Fibroblast of the conjunctiva (primary cell): ENCODE measurements around the gene ELAVL1.

Experiments
- DNase-seq: peaks from one replicate; pipeline ENCODE4 v3.0.0-alpha.2; 2010; ENCODE audit warnings: low read depth

ELAVL1 gene

DNA sequence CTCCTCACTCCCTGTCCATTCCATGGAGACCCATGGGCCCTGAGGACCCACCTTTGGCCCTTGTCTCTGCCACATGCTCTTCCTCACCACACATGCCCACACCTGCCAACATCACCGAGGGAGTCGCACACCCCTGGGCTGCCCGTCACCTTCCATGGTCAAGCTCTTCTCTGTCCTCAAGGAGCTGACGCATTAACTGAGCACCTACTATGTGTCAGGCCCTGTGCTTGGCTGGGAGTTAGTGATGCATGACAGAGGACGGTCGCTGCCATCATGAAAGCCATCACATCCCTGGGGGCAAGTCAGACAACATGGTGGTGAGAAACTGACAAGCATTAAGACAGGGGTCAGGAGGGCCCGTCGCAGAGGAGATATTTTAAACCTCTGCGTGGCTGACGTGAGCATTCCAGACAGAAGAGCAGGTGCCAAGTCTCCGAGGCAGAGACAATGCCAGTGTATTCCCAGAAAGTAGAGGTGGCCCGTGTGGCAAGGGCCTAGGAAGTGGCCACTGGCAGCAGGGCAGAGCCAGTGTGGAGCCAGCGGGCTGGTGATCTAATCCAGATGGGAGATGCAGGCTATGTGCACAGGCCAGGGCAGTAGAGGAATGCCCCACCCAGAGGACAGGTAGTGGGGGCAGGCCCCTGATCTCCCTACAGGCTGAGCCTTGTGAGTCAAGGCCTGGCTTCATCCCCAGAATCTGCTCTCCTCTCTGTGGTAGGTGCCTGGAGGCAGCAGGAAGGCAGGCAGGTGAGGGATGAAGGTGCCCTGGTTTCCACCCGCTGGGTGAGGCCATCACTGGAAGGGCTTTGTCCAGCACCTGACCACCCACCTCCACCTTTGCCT is 21.2 kb downstream of the ELAVL1 start:
- no peak for DNase-seq

DNA sequence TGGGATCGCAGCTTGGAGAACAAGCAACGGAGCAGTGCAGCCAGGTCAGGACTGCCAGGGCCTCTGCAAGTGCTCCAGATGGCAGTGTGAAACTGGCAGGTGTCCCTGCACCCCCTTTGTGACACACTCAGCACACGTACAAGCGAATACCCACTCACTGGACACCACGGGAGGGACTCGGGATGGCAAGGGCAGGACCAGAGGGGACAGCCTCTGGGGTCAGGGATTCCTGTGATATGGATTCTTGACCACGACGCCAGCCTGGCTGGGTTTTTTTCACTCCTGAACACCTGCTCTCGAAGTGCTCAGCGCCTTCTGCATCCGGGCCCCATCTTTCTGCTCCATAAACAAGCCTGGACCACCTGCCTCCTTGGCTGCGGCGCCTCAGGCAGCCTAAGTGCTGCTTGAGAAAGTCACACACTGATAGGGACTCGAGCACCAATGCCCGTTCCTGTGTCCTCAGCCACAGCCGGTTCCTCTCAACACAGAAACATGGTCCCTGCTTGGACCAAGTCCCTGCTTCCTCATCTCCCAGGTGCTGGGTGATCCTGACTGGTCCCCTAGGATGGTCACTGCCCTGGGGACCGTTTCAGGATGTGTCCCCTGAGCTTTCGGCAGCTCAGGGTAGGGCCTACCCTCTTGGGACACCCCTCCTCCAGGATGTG is 22.0 kb downstream of the ELAVL1 start:
- DNase-seq: no peak

DNA sequence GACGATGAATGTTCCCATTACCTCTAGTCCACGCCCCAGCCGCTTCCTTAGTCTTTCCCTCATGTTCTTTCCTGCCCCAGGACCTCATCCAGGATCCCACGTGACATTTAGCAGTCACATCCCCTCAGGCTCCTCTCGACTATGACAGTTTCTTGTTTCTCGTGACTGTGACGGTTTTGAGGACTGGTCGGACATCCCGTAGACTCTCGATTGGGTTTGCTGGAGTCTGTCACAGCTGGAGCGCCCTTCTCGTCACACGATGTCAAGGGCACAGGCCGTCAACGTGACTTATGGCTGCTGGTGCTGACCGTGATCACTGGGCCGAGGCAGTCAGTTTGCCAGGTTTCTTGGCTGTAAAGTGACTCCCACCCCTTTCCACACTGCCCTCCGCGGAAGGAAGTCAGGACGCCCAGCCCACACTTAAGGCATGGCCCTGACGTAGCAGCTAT is 22.8 kb downstream of the ELAVL1 start:
- no peak for DNase-seq

DNA sequence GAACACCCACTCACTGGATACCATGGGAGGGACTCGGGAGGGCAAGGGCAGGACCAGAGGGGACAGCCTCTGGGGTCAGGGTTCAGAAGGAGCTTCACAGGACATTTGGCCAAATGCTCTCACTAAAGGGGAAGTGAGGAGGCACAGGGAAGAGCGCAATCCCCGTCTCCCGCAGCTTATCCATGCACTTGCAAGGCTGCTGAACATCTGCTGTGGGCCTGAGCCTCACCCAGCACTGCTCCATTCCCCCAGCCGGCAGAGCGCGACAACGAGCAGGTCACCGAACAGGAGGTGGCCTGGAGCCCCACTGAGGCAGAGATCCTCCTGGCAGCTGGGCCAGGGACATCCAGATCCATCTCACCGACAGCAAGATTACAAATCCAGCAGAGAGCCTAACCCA is 23.3 kb downstream of the ELAVL1 start:
- no peak for DNase-seq

DNA sequence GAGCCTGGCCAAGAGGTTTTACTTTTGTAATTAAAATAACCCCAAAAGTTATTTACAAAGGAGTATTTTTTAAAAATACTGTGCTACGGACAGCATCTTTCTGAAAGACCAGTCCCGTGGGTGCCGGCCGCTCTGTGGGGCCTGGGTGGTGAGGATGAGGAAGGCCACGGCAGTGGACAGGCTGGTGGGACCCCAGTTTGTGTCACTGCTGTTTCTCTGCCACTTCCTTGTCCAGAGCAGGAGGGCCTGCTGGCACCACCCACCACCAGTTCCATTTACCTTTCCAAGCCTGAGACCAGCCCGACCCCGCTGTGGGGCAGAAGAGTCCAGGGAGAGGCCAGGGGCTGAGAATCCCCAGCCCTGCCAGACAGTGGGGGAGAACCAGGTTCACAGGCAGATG is 23.8 kb downstream of the ELAVL1 start:
- DNase-seq: no peak

DNA sequence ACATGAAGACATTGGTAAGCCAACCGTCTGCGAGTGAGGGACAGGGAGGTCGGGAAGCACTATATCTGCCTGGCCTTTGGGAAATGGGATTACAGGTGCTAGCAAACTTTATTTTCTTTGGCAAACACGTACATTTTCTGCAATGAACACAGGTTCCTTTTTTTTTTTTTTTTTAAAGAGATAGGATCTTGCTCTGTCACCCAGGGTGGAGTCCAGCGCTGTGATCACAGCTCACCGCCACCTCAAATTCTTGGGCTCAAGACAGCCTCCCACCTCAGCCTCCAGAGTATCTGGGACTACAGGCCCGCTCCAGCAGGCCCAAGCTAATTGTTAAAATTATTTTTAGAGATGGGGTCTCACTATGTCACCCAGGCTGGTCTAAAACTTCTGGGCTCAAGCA is 24.2 kb downstream of the ELAVL1 start:
- no peak for DNase-seq

DNA sequence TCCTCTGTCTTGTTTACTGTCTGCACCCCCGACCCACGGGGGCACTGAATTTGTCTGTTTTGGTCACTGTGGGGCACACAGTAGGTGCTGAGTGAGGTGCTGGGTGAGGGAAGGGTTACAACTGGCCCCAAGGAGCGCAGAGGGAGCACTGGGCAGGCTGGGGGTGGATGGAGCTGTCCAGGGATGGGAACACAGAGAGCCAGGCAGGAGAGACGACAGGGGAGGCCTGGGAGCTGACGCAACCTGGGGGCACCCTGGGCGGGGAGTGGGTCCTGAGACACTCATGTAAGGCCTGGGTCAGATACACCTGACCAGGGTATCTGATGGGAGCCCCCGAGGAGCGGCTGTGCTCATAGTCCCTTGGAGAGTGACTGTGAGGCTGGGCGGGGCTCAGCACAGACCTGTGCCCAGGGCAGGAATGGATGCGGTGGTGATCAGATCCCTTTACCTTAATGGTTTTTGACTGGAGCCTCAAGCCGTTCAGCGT is 24.8 kb downstream of the ELAVL1 start:
- DNase-seq: no peak

DNA sequence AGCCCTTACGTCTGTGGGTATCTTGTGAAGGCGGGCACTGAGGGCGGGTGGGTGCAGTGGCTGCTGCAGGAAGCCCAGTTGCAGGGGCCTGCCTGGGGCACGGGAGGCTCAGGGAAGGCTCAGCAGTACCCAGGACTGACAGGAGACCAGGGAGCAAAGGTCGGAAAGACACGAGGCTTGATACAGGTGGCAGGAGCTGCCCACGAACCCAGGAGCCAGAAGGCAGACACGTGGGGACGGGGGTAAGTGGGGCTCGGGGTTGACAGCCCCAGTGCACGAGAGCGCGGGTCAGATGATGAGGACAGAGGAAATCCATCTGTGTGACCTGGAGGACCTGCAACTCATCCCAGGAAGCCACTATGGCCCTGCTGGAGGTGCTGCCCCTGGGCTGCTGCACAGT is 25.3 kb downstream of the ELAVL1 start:
- no peak for DNase-seq

DNA sequence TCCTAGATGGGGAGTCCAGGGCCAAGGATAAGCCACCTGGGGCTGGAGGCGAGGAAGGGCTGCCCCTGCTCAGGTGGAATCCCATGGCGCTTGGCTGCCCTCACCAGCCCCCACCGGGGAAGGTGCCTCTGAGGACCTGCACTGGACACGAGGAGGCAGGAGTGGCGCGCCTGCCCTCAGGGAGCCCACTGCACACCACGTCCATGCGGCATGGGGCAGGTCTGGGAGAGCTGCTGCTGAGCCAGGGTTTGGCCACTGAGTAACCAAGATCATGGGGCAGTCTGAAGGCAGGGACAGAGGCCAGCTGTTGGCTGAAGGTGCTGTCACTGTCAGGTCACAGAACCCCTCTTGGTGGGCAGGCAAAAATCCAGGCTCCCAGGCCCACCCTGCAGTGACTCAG is 25.9 kb downstream of the ELAVL1 start:
- DNase-seq: no peak

DNA sequence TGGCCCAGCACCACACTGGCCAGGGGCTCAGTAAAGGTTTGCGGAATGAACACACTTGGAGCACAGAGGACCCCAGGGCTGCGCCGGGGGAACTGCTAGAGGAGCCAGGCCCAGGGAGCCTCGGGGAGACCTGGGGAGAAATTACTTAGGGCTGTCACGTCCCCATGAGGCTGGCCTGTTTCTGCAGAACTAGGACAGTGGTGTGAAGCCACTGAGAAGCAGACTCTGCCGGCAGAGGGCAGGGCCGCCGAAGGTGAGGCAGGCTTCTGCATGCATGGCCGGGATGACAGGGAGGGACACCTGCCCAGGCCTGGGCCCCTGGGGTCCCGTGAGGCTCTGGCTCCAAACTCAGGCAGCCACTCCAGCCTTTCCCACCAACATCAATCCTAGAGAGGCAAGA is 26.4 kb downstream of the ELAVL1 start:
- DNase-seq: no peak

DNA sequence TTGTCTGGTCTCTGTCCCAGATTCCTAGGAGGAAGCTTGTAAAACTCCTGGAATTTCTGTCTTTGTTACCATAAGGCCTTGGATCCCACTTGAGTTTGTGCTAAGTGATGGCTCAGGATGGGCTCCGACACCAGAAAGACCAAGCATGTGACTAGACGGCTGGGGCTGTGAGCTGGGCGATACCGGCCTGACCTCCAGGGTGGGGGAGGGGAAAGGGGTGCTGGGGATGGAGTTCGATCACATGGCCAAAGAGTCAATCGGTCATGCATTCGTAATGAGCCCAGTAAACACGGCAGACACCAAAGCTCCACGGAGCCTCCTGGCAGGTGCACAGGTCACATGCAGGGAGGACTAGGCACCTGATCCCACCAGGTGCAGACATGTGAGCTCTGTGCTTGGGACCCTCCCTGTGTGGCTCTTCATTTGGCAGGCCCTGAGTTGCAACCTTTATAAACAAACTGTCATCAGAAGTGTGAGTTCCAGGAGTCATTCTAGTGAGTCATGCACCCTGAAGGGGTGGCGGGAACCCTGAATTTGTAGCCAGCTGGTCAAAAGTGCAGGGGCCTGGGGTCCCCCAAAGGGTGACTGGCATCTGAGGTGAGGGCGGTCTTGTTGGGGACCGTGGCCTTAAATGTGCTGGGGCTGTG is 27.1 kb downstream of the ELAVL1 start:
- no peak for DNase-seq

DNA sequence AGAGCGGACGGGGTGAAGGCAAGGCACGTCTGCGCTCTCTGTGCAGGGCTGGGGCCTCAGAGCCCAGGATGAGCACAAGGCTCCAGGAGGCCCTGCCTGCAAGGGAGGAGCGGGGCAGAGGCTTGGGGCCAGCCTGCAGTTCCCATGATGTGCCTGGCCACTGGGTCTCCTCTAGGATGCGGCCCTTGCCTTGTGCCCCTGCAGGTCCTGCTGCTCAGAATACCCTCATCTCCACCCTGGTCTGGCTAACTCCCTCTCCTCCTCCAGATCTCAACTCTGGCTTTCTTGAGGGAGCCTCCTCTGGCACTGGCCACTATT is 27.8 kb downstream of the ELAVL1 start:
- no peak for DNase-seq

DNA sequence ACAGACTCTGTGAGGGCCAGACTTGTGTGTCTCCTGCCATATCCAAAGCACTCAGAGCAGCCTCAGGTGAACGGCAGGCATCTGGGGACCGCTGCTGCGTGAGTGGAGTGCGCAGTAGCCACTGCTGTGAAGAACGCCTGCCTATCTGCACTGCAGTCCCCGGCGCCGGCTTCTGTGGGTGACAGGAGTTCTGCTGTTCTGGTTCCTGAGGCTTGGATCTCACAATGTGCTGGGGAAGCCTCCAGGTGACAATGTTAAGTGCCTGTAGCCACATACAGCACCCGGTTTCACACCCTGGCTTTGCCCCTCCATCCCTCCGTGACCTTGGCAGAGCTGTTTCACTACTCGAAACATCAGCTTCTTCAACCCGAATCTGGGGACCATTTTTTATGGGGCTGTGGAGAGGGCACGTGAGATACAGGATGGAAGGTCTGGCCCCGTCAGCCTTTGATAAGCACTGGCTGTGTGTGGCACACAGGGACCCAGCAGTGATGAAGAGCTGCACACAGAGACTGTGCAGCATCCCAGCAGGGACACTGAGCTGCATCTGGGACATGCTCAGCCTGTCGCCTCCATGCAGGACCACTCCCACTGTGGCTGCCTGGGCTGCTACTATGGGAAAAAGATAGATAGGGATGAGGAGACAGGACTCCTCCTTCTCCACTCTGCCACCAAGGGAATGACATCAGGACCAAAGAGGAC is 28.3 kb downstream of the ELAVL1 start:
- DNase-seq: no peak

DNA sequence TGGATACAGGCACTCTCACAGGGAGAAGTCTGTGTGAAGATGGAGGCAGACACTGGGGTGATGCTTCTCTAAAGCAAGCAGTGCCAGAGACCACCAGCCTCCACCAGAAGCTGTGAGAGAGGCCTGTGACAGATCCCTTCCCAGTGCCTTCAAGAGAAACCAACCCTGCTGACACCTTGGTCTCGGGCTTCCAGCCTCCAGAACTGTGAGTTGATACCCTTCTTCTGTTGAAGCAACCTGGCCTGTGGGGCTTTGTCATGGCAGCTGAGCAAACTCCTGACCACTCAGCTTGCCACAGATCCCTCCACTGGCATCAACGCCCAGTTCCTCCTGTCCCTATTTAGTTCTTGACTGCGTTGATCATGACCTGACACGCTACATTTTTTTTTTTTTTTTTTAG is 29.0 kb downstream of the ELAVL1 start:
- no peak for DNase-seq

DNA sequence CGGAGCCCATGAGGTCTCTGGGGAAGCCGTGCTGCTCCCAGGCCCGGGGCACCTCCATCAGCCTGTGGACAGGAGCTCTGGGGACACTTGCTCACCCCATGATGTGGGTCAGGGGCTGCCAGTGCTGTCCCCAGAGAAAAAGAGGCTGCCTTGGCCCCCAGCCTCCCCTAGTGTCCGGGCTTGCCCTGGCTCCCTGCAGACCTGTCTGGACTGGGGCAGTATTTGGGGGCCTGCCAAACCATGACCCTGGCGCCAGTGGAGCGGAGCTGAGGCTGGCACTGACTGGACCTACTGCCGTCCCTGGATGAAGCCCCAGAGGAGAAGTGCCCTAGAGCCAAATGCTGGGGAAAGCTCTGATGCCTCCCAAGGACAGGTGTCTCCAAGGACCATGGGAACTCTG is 30.4 kb downstream of the ELAVL1 start:
- no peak for DNase-seq

DNA sequence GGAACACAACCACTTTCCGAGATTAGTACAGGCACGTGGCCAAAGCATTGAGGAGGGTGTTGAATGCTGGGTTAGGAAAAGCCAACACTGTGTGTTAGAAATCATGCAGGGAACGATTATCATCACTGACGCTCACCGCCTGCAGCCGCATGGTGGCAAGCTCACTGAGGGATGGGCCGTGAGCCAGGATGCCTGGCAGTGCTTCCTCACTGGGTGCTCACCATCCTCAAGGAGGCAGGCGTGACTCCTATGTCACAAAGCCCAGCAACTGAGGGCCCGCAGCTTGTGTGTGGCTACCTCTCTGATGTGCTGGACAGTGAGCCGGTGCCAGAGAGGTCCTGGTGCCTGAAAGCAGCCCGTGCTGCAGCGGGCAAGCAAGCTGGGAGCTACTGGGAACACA is 31.6 kb downstream of the ELAVL1 start:
- DNase-seq: no peak

DNA sequence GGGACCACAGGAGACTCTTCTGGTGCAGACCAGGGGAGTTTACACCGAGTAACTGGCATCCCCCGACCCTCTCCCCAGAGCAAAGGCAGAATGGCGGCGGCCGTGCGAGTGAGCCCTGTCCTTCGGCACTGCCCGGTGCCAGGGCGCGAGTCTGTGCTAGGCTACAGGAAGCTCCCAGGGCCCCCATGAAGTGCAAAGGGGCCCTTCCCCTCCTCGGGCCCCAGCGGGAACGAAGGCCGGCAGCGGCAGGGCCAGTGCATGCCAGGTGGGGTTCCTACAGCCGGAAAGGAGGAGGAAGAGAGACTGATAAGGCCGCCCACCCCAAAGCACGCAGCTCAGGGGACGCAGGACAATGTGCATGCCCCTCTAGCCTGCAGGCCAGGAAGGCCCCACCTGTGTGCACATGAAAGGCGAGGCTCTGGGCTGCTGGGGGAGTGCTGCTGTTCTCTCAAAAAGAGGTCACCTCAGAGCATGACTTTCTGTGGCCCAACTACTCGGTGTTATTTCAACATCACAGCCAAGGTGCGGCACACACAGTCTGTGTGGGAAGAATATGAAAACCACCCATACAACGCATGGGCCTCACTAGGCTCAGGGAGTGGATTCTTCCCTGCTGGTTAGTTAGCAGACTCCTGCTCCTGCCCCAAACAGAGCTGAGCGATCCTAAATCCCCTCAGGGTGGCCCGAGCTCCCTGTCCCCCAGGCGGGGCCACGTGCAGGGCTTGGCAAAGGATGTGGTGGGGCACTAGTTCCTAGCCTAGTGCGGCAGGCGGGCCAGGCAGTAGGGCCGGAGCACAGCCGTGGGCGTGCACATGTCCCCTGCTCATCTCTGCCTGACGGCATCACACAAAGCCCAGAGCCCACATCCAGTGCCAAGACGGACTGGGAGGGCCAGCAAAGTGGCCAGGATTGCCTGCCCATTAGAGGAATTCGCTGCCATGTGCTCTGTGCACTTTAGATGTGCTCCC is 33.6 kb downstream of the ELAVL1 start:
- no peak for DNase-seq

DNA sequence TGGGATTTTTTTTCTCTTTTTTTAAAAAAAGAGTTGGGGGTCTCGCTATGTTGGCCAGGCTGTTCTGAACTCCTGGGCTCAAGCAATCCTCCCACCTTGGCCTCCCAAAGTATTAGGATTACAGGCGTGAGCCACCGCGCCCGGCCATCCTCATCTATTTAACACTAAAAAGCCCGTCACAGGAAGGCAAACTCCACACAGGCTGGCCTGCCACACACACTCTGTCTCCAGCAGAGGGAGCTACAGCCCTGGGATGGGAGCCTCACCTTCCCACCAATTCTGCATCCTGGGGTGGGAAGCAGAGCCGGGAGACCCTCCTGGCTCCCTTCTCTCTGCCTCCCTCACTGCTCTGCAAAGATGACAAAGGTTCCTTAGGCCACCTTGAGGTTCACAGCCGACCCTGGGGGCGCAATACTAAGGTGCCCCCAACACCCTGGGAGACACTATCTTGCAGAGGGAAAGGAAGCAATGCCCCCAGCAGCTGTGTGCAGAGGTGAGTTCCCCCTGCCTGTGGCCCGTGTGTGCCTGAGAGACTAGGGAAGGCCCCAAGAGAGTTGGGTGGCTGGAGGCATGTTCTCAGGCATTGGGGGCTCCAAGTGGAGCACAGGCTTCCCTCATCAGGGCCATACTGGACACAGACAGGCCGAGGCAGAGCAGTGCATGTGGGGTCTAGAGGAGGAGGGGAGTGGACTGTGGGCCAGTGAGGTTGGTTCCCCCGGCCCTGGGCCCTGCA is 34.6 kb downstream of the ELAVL1 start:
- DNase-seq: no peak

DNA sequence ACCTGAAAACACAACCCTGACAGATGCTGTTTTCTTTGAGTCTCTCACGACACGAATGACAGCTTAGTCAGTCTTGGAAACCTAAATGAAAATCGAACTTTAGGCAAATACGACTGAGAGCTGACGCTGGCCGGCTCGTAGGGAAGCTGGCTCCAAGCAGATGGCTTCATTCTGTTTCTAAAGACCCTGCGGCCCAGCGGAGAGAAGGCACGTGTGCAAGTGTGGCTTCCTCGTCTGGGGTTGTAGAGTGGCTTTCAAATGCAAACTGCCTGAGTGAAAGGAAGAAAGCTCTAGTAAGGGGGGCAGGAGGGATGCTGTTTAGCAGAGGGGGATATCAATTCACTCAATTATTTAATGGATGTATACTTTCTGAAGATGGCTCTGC is 35.9 kb downstream of the ELAVL1 start:
- DNase-seq: no peak

DNA sequence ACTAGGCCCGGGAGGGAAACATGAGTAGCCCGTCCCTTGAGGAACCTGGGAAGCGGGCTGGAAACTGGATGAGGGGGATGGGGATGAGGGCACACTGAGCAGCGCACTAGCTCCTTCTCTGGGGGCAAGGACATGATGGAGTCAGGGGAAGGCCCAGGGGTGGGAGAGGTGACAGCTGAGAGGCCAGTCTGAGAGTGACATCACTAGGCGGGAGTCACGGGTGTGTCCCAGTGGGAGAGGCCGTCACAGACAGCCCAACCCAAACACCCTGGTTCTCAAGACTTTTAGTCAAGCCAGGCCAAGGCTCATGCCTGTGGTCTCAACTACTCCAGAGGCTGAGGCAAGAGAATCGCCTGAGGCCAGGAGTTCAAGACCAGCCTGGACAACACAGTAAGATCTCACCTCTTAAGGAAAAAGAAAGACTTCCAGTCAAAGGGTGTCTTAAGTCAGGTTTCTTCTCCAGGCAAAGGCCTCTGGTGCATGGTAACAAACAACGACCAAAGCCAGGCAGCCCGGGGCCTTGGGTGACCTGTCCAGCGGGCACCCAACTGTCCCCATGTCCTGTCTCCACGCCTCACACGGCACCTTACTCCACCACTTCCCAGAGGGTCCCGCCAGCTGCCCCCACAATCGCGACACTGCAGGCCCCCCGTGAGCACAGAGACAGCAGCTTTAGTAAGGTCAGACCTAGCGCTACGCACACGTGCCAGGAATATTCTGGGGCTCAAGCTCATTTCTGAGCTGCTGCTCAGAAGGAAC is 36.5 kb downstream of the ELAVL1 start:
- no peak for DNase-seq
